MM.1S (cell line): Measurements from ENCODE around the gene RUNX1.

Experiments
- DNase-seq: peaks from one replicate; pipeline ENCODE4 v3.0.0-alpha.2; 2015
- H2AFZ ChIP-seq: fragments of 300-600 bp; sonication (generic); 2 replicates; pipeline ENCODE4 v1.6.0; 2016; ENCODE audit warnings: antibody characterized with exemption, low read length
- H3F3A ChIP-seq: fragments of 300-600 bp; sonication (generic); 2 replicates; pipeline ENCODE4 v1.6.1; 2016; ENCODE audit warnings: mild to moderate bottlenecking, antibody characterized with exemption, low read length, moderate library complexity, mixed read lengths; ENCODE audit not compliant: insufficient read depth
- H3K27ac ChIP-seq: fragments of 300-600 bp; sonication (generic); 2 replicates; pipeline ENCODE4 v1.5.1; 2016; ENCODE audit warnings: mild to moderate bottlenecking, low read length
- H3K27me3 ChIP-seq: fragments of 300-600 bp; sonication (generic); replicated peaks from 2 replicates; pipeline ENCODE4 v1.6.0; 2016; ENCODE audit warnings: low read length; ENCODE audit not compliant: insufficient read depth
- H3K36me3 ChIP-seq: fragments of 300-600 bp; sonication (generic); replicated peaks from 2 replicates; pipeline ENCODE4 v1.6.1; 2016; ENCODE audit warnings: mild to moderate bottlenecking, low read length, mixed read lengths; ENCODE audit not compliant: insufficient read depth
- H3K4me1 ChIP-seq: fragments of 300-600 bp; sonication (generic); 2 replicates; pipeline ENCODE4 v1.6.1; 2016; ENCODE audit warnings: low read length, mixed read lengths
- H3K4me2 ChIP-seq: fragments of 300-600 bp; sonication (generic); 2 replicates; pipeline ENCODE4 v1.6.0; 2016; ENCODE audit warnings: low read depth, low read length
- H3K4me3 ChIP-seq: fragments of 300-600 bp; sonication (generic); 2 replicates; pipeline ENCODE4 v1.5.1; 2016; ENCODE audit warnings: low read length, mixed read lengths
- H3K79me2 ChIP-seq: fragments of 300-600 bp; sonication (generic); 2 replicates; pipeline ENCODE4 v1.6.1; 2016; ENCODE audit warnings: mixed run types, low read length, mixed read lengths
- H3K9ac ChIP-seq: fragments of 300-600 bp; sonication (generic); 2 replicates; pipeline ENCODE4 v1.6.1; 2016; ENCODE audit warnings: low read length, mixed read lengths
- H3K9me2 ChIP-seq: fragments of 300-600 bp; sonication (generic); replicated peaks from 2 replicates; pipeline ENCODE4 v1.6.1; 2016; ENCODE audit warnings: mild to moderate bottlenecking, low read length, mixed read lengths; ENCODE audit not compliant: insufficient read depth
- H3K9me3 ChIP-seq: fragments of 300-600 bp; sonication (generic); replicated peaks from 2 replicates; pipeline ENCODE4 v1.6.1; 2016; ENCODE audit warnings: mild to moderate bottlenecking, low read length, mixed read lengths; ENCODE audit not compliant: insufficient read depth
- H4K20me1 ChIP-seq: fragments of 300-600 bp; sonication (generic); 2 replicates; pipeline ENCODE4 v1.6.1; 2016; ENCODE audit warnings: mild to moderate bottlenecking, low read length, moderate library complexity, mixed read lengths; ENCODE audit not compliant: insufficient read depth
- CTCF ChIP-seq: fragments of 300-600 bp; sonication (generic); IDR thresholded peaks from 2 replicates; pipeline ENCODE4 v1.5.1; 2016; ENCODE audit warnings: antibody characterized with exemption, low read length, mixed read lengths
- EZH2 ChIP-seq: fragments of 300-600 bp; sonication (generic); optimal IDR thresholded peaks from 2 replicates; pipeline ENCODE3; 2017; ENCODE audit warnings: low read depth, mild to moderate bottlenecking, antibody characterized with exemption, low read length, mixed read lengths
- EZH2phosphoT487 ChIP-seq: fragments of 300-600 bp; sonication (generic); IDR thresholded peaks from 2 replicates; pipeline ENCODE4 v1.6.1; 2018; ENCODE audit warnings: antibody characterized with exemption, low read length

Gene RUNX1

GRCh38 chr21:34885125-34885524 lies 164.0 kb downstream of the RUNX1 start:
- H3F3A ChIP-seq: peaks cover 36% of the 10 kb centered on the region

GRCh38 chr21:34884346-34884929 lies 164.7 kb downstream of the RUNX1 start:
- Histone ChIP-seq H3K27ac (no peak overlapping the region), H3K79me2 (peaks cover 49% of the 10 kb centered on the region), H3F3A (peaks cover 35% of the 10 kb centered on the region)

More at GRCh38 chr21:34885125-34885524, 164.0 kb downstream of the RUNX1 start:
- TF ChIP-seq EZH2 (no peak), EZH2phosphoT487 (no peak), CTCF (no peak)
- H3K27me3 ChIP-seq: no peaks in the 10 kb centered on the region
- H3K36me3 ChIP-seq: peaks cover 5% of the 10 kb centered on the region; the same call in 1 of the 2 replicates
- no peak overlapping the region for H3K4me3 ChIP-seq
- H3K4me1 ChIP-seq: peaks cover 22% of the 10 kb centered on the region
- H3K27ac ChIP-seq: no peak overlapping the region
- no peaks in the 10 kb centered on the region for H4K20me1 ChIP-seq
- peak overlapping the region; percentile 93; the same call in 1 of the 2 replicates for H3K4me2 ChIP-seq
- no peaks in the 10 kb centered on the region for H3K9me3 ChIP-seq
- H3K79me2 ChIP-seq: peaks cover 49% of the 10 kb centered on the region
- no peak for DNase-seq
- no peak overlapping the region for H3K9ac ChIP-seq
- H2AFZ ChIP-seq: no peak overlapping the region
- no peaks in the 10 kb centered on the region for H3K9me2 ChIP-seq

GRCh38 chr21:34883491-34884271 lies 165.4 kb downstream of the RUNX1 start:
- peaks cover 49% of the 10 kb centered on the region for H3K79me2 ChIP-seq
- peaks cover 31% of the 10 kb centered on the region for H3F3A ChIP-seq
- no peak overlapping the region for H3K9ac ChIP-seq
- no peak overlapping the region for H3K27ac ChIP-seq
- H3K9me3 ChIP-seq: no peaks in the 10 kb centered on the region
- H3K4me2 ChIP-seq: peak overlapping the region; percentile 25; the same call in 1 of the 2 replicates
- DNase-seq: no peak
- TF ChIP-seq EZH2phosphoT487: no peak
- TF ChIP-seq EZH2: no peak
- no peak for TF ChIP-seq CTCF
- H3K4me1 ChIP-seq: peaks cover 22% of the 10 kb centered on the region
- H3K27me3 ChIP-seq: no peaks in the 10 kb centered on the region
- H2AFZ ChIP-seq: no peak overlapping the region
- H4K20me1 ChIP-seq: no peaks in the 10 kb centered on the region
- H3K4me3 ChIP-seq: no peak overlapping the region
- peaks cover 7% of the 10 kb centered on the region; the same call in 1 of the 2 replicates for H3K36me3 ChIP-seq
- no peaks in the 10 kb centered on the region for H3K9me2 ChIP-seq

More at GRCh38 chr21:34884346-34884929, 164.7 kb downstream of the RUNX1 start:
- DNase-seq: no peak
- H3K4me2 ChIP-seq: no peak overlapping the region
- no peak overlapping the region for H3K9ac ChIP-seq
- no peak for TF ChIP-seq CTCF
- TF ChIP-seq EZH2: no peak
- H3K9me3 ChIP-seq: no peaks in the 10 kb centered on the region
- H3K4me3 ChIP-seq: no peak overlapping the region
- no peaks in the 10 kb centered on the region for H3K9me2 ChIP-seq
- H3K36me3 ChIP-seq: peaks cover 7% of the 10 kb centered on the region; the same call in 1 of the 2 replicates
- no peaks in the 10 kb centered on the region for H3K27me3 ChIP-seq
- no peak overlapping the region for H2AFZ ChIP-seq
- no peaks in the 10 kb centered on the region for H4K20me1 ChIP-seq
- H3K4me1 ChIP-seq: peaks cover 22% of the 10 kb centered on the region
